Measurements from ENCODE around the gene CSTPP1. TPM values are rescaled to one million over a fixed set of nuclear protein-coding genes. Genes with fewer than 3 reads are reported as not detected.

Gene CSTPP1
- total and polyA plus RNA-seq, 2 donors (not counting 3 experiments of a cell fraction or from before 2014, with no cell fraction given): 25.9 to 38.2 TPM

- intact Hi-C loops (cut with micrococcal nuclease) (no loop called here), dilution Hi-C loops (cut with MboI; ENCODE audit: extremely low pct_ligation_motif_present, low sequenced_read_pairs) (no loop called here)
- no peaks in the 10 kb centered on the region for H4K20me1 ChIP-seq (replicated peaks; ENCODE audit: control insufficient read depth, extremely low read depth, insufficient read depth, low read length)
- CTCF ChIA-PET: no interaction called here
- no TSS peak for BruUV-seq (replicated peaks)
- no peak overlapping the region for H2AFZ ChIP-seq (ENCODE audit: low read depth, low read length)
- no peaks in the 10 kb centered on the region for H3K9me3 ChIP-seq (replicated peaks; ENCODE audit: control insufficient read depth, insufficient read depth, low read length)
- no peak overlapping the region for H3K27ac ChIP-seq (ENCODE audit: insufficient read depth, low read depth, low read length)
- no peak overlapping the region for H3K4me3 ChIP-seq (replicated peaks in 1 of 3; ENCODE audit: insufficient read depth in 1 of 3, low read depth in 1 of 3, low read length in 3 of 3)
- no peaks in the 10 kb centered on the region for H3K4me1 ChIP-seq (ENCODE audit: control insufficient read depth, extremely low read depth, insufficient read depth, low read length)
- FAIRE-seq (no peak), DNase-seq (ENCODE audit: low read depth, low spot score) (no peak)
- TF ChIP-seq EZH2 (IDR thresholded peaks at IDR 0.05; ENCODE audit: borderline replicate concordance, low read depth, low read length, severe bottlenecking): no peak
- TF ChIP-seq, protein P1, sequence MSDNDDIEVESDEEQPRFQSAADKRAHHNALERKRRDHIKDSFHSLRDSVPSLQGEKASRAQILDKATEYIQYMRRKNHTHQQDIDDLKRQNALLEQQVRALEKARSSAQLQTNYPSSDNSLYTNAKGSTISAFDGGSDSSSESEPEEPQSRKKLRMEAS (IDR thresholded peaks at IDR 0.05; ENCODE audit: insufficient read depth, insufficient read length): no peak
- TF ChIP-seq CTCF (IDR thresholded peaks at IDR 0.05; ENCODE audit: extremely low read depth in 1 of 2, insufficient read depth in 1 of 2, low read depth in 1 of 2, low read length in 2 of 2): no peak
- H3K27me3 ChIP-seq (ENCODE audit: control insufficient read depth in 2 of 2, insufficient read depth in 2 of 2, low read length in 2 of 2): no peaks in the 10 kb centered on the region
- H3K79me2 ChIP-seq (ENCODE audit: control insufficient read depth, insufficient read depth, low read length): no peaks in the 10 kb centered on the region
- H3K36me3 ChIP-seq (ENCODE audit: control insufficient read depth in 2 of 2, extremely low read depth in 1 of 2, insufficient read depth in 2 of 2, low read length in 2 of 2): no peaks in the 10 kb centered on the region
- no peaks in the 10 kb centered on the region for H3K9me1 ChIP-seq (replicated peaks; ENCODE audit: control insufficient read depth, extremely low read depth, insufficient read depth, low read length)
- POLR2A ChIA-PET: no interaction called here
- H3K9ac ChIP-seq (replicated peaks; ENCODE audit: extremely low read depth, insufficient read depth, low read length): no peak overlapping the region
- H3K4me2 ChIP-seq (ENCODE audit: insufficient read depth, low read length): no peak overlapping the region
Observed at GRCh38 chr11:47018637-47019036, 82.1 kb downstream of the CSTPP1 start.

GRCh38 chr11:47020793-47021526 is 84.4 kb downstream of the CSTPP1 start:
- no peak for DNase-seq (ENCODE audit: low read depth, low spot score)
- Histone ChIP-seq H3K79me2 (ENCODE audit: control insufficient read depth, insufficient read depth, low read length) (no peaks in the 10 kb centered on the region), H2AFZ (ENCODE audit: low read depth, low read length) (no peak overlapping the region), H4K20me1 (replicated peaks; ENCODE audit: control insufficient read depth, extremely low read depth, insufficient read depth, low read length) (no peaks in the 10 kb centered on the region), H3K36me3 (ENCODE audit: control insufficient read depth in 2 of 2, extremely low read depth in 1 of 2, insufficient read depth in 2 of 2, low read length in 2 of 2) (no peaks in the 10 kb centered on the region), H3K4me3 (replicated peaks in 1 of 3; ENCODE audit: insufficient read depth in 1 of 3, low read depth in 1 of 3, low read length in 3 of 3) (no peak overlapping the region), H3K9me1 (replicated peaks; ENCODE audit: control insufficient read depth, extremely low read depth, insufficient read depth, low read length) (no peaks in the 10 kb centered on the region), H3K4me2 (ENCODE audit: insufficient read depth, low read length) (no peak overlapping the region), H3K9ac (replicated peaks; ENCODE audit: extremely low read depth, insufficient read depth, low read length) (no peak overlapping the region), H3K9me3 (replicated peaks; ENCODE audit: control insufficient read depth, insufficient read depth, low read length) (no peaks in the 10 kb centered on the region), H3K27ac (ENCODE audit: insufficient read depth, low read depth, low read length) (no peak overlapping the region), H3K4me1 (ENCODE audit: control insufficient read depth, extremely low read depth, insufficient read depth, low read length) (no peaks in the 10 kb centered on the region), H3K27me3 (ENCODE audit: control insufficient read depth in 2 of 2, insufficient read depth in 2 of 2, low read length in 2 of 2) (no peaks in the 10 kb centered on the region)
- dilution Hi-C loops (cut with MboI; ENCODE audit: extremely low pct_ligation_motif_present, low sequenced_read_pairs) (no loop called here), intact Hi-C loops (cut with micrococcal nuclease) (no loop called here)
- TF ChIP-seq GATA2 (IDR thresholded peaks at IDR 0.05; ENCODE audit: insufficient read depth, insufficient read length, low read depth, low read length) (no peak), POLR2A (IDR thresholded peaks at IDR 0.05; ENCODE audit: low read depth, low read length) (no peak), FOS (IDR thresholded peaks at IDR 0.05; ENCODE audit: borderline replicate concordance, insufficient read depth, low read length) (no peak), JUN (IDR thresholded peaks at IDR 0.05; ENCODE audit: borderline replicate concordance, insufficient read depth, insufficient read length, low read depth) (no peak)
- TF ChIP-seq, protein P1 (IDR thresholded peaks at IDR 0.05; ENCODE audit: insufficient read depth, insufficient read length): no peak
- FAIRE-seq: no peak
- POLR2A ChIA-PET: no interaction called here
- no TSS peak for BruUV-seq (replicated peaks)
- CTCF ChIA-PET: interaction anchor here (0.7 to 1.4 kb wide), 3 partner anchors 56 to 132 kb away, joined by 3 read pairs; no protein-coding TSS in a partner anchor

Measured in endothelial cell of umbilical vein (primary cell).